ENCODE data around the gene CTBP2. TPM values are rescaled to one million over a fixed set of nuclear protein-coding genes. Genes with fewer than 3 reads are reported as not detected.
A peak's percentile ranks its signal among the peaks of the same experiment; 100 is the strongest.

The CTBP2 gene
- total RNA-seq, 1 experiment from 2014 or later: 212 TPM

DNA sequence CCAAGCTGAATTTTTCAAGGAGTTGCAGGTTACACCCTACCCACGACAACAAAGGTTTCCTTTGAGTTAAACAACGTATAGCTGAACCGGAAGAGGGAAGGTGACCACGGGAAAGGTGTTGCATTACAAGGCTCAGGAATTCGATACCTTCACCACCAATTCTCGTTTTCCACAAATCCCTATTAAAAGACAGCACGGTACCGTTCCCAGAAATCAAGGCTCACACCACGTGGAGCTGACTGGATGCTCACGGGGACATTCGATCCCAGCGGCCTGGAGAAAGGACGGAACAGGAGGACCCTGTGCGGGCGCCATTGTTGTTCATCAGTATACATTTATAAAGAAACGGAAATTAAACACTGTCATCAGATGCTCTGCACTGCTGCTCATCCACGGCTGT is 56.4 kb downstream of the CTBP2 start:
- H3K9ac ChIP-seq (ENCODE audit: extremely low read depth, insufficient read length, low read length): no peak overlapping the region
- H2BK120ac ChIP-seq (ENCODE audit: low read depth, low read length, poor library complexity, severe bottlenecking): no peak overlapping the region
- H3K14ac ChIP-seq (ENCODE audit: insufficient read depth, low read length): no peak overlapping the region
- no CpG with 5 or more reads among the region's 17 CpGs for WGBS (ENCODE audit: extremely low coverage, insufficient read length, low lambda C conversion rate)
- peaks cover 16% of the 10 kb centered on the region for H4K20me1 ChIP-seq (ENCODE audit: control insufficient read depth, insufficient read depth, insufficient read length)
- H2BK20ac ChIP-seq (ENCODE audit: low read depth, low read length, poor library complexity, severe bottlenecking): no peak overlapping the region
- no peaks in the 10 kb centered on the region for H3K9me3 ChIP-seq (ENCODE audit: control insufficient read depth, low read depth, low read length)
- no peak overlapping the region for H4K5ac ChIP-seq (ENCODE audit: insufficient read length, low read depth, low read length)
- no peak overlapping the region for H2BK5ac ChIP-seq (ENCODE audit: insufficient read length, low read length)
- peaks cover 30% of the 10 kb centered on the region for H3K4me1 ChIP-seq (ENCODE audit: insufficient read depth, low read length)
- no peaks in the 10 kb centered on the region for H3K27me3 ChIP-seq (ENCODE audit: insufficient read depth, low read length)
- H3K4ac ChIP-seq (ENCODE audit: low read depth, low read length): no peak overlapping the region
- peak overlapping the region; percentile 87 to 92 (median 91); a peak in 6 of 7 replicates for H3K27ac Mint-ChIP-seq
- TF ChIP-seq, protein P1, sequence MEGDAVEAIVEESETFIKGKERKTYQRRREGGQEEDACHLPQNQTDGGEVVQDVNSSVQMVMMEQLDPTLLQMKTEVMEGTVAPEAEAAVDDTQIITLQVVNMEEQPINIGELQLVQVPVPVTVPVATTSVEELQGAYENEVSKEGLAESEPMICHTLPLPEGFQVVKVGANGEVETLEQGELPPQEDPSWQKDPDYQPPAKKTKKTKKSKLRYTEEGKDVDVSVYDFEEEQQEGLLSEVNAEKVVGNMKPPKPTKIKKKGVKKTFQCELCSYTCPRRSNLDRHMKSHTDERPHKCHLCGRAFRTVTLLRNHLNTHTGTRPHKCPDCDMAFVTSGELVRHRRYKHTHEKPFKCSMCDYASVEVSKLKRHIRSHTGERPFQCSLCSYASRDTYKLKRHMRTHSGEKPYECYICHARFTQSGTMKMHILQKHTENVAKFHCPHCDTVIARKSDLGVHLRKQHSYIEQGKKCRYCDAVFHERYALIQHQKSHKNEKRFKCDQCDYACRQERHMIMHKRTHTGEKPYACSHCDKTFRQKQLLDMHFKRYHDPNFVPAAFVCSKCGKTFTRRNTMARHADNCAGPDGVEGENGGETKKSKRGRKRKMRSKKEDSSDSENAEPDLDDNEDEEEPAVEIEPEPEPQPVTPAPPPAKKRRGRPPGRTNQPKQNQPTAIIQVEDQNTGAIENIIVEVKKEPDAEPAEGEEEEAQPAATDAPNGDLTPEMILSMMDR (conservative IDR thresholded peaks at IDR 0.05): no peak
- H3K4me3 Mint-ChIP-seq: no peak overlapping the region
- H4K91ac ChIP-seq (ENCODE audit: insufficient read length, low read depth, low read length): no peak overlapping the region
- peak overlapping the region; percentile 31 for H3K4me2 ChIP-seq (ENCODE audit: insufficient read depth, insufficient read length, low read length)
- H3K27me3 Mint-ChIP-seq (ENCODE audit: low read depth): peaks cover 1% of the 10 kb centered on the region; the same call in 1 of the 2 replicates
- H3K79me2 ChIP-seq (ENCODE audit: insufficient read depth, low read length): peaks cover 86% of the 10 kb centered on the region; the same call in 1 of the 2 replicates
- H3K4me1 Mint-ChIP-seq: peaks cover 72 to 83% of the 10 kb centered on the region in 2 experiments
- no peak overlapping the region for H2BK15ac ChIP-seq (ENCODE audit: low read depth, low read length)
- no peak for DNase-seq
- peaks cover 35 to 76% (median 73%) of the 10 kb centered on the region in 3 experiments for H3K36me3 Mint-ChIP-seq (ENCODE audit: insufficient read depth in 1 of 3, low read depth in 3 of 3)
- no peak overlapping the region for H3K27ac ChIP-seq (ENCODE audit: insufficient read length, low read depth, low read length)
- H2AFZ ChIP-seq (ENCODE audit: low read length): no peak overlapping the region
- no peak overlapping the region for H4K8ac ChIP-seq (replicated peaks; ENCODE audit: insufficient read length, low read depth, low read length)
- no peaks in the 10 kb centered on the region for H3K23me2 ChIP-seq (ENCODE audit: insufficient read length, low read depth, low read length, poor library complexity, severe bottlenecking)
- H2AK5ac ChIP-seq (ENCODE audit: insufficient read length, low read length): no peak overlapping the region
- peaks cover 3% of the 10 kb centered on the region for H3K79me1 ChIP-seq (ENCODE audit: insufficient read depth, low read depth, low read length, poor library complexity, severe bottlenecking)
- H2BK12ac ChIP-seq (ENCODE audit: insufficient read length, low read depth, low read length): no peak overlapping the region
- no peak overlapping the region for H3T11ph ChIP-seq (ENCODE audit: low read length)
- peaks cover 0 to 4% of the 10 kb centered on the region in 2 experiments; a peak in 3 of 5 replicates for H3K9me3 Mint-ChIP-seq
- H3K18ac ChIP-seq (ENCODE audit: insufficient read length, low read depth, low read length): no peak overlapping the region
- no peak overlapping the region for H3K23ac ChIP-seq (ENCODE audit: insufficient read length, low read depth, low read length)
- H3K56ac ChIP-seq (ENCODE audit: insufficient read length, low read depth, low read length): no peak overlapping the region
